K562 (cell line): Measurements from ENCODE around the gene CRKL. TPM values are rescaled to one million over a fixed set of nuclear protein-coding genes. Genes with fewer than 3 reads are reported as not detected.
A peak's percentile ranks its signal among the peaks of the same experiment; 100 is the strongest.
"Not testable (repeated sequence)": the region's sequence is repeated elsewhere in the genome, so short reads cannot be mapped to it uniquely, and the experiment has no call there.

Experiments
- ATAC-seq: fragments of 200-7000 bp; cut with Tn5 transposase; 3 replicates; pipeline ENCODE4 v1.9.1; 2020; ENCODE audit warnings: moderate library complexity
- BruUV-seq: library from RNA; stranded (reverse); fragments of 400-500 nt; replicated peaks from 2 replicates; lab custom pipeline; 2021; lab: Mats Ljungman, UMichigan
- CTCF ChIA-PET: fragments of 300-600 bp; formaldehyde crosslinking; extraction: SDS; loops from one replicate; lab custom pipeline; 2021; ENCODE audit warnings: low intra/inter-chr PET ratio; lab: Yijun Ruan, JAX
- POLR2A ChIA-PET: fragments of 300-600, 350-650 bp; sonication (Branson Sonifier 250); formaldehyde crosslinking; extraction: SDS; loops from one replicate; lab custom pipeline; 2021; ENCODE audit warnings: antibody characterized with exemption, inconsistent platforms; lab: Yijun Ruan, JAX
- DNase-seq, 4 experiments: peaks; one replicate each; pipeline versions ENCODE4 v3.0.0 to v3.0.0-alpha.2; 2011 to 2018; ENCODE audit warnings: low spot score in 3 of 4, mixed read lengths in 3 of 4; ENCODE audit errors: extremely low read depth in 1 of 4
- FAIRE-seq: peaks from 2 replicates; lab custom pipeline; 2011; peaks lifted over from hg19 to GRCh38; lab: Jason Lieb, UNC
- H2AFZ ChIP-seq: 2 replicates; pipeline ENCODE4 v1.6.0; 2011; ENCODE audit warnings: low read depth, low read length, control low read depth, inconsistent platforms
- H3K27ac ChIP-seq: fragments of 200-600 bp; 3 replicates; pipeline ENCODE4 v1.8.0; 2011; ENCODE audit warnings: low read depth, mild to moderate bottlenecking, control low read depth, inconsistent platforms, low read length, moderate library complexity, mixed read lengths; ENCODE audit errors: extremely low read depth
- H3K27me3 ChIP-seq, 2 experiments: fragments of 300-600 bp in 1 of 2; 2 replicates in 1 of 2; 3 replicates in 1 of 2; pipeline versions ENCODE4 v1.6.0 to v1.8.0; 2011; ENCODE audit warnings: inconsistent platforms in 2 of 2, low read length in 2 of 2, mild to moderate bottlenecking in 1 of 2, mixed read lengths in 1 of 2, moderate library complexity in 1 of 2; ENCODE audit not compliant: control insufficient read depth in 2 of 2, insufficient read depth in 2 of 2
- H3K36me3 ChIP-seq: fragments of 300-600 bp; 3 replicates; pipeline ENCODE4 v1.8.0; 2011; ENCODE audit warnings: mild to moderate bottlenecking, low read length, inconsistent platforms; ENCODE audit not compliant: control insufficient read depth, insufficient read depth
- H3K4me1 ChIP-seq, 2 experiments: fragments of 200-600 bp in 1 of 2; replicated peaks in 1 of 2; 2 replicates in 1 of 2; 3 replicates in 1 of 2; pipeline versions ENCODE4 v1.5.1 to v1.8.0; 2011; ENCODE audit warnings: inconsistent platforms in 2 of 2, low read length in 2 of 2, mild to moderate bottlenecking in 1 of 2, mixed read lengths in 1 of 2, moderate library complexity in 1 of 2; ENCODE audit not compliant: control insufficient read depth in 2 of 2, insufficient read depth in 2 of 2
- H3K4me2 ChIP-seq: 2 replicates; pipeline ENCODE4 v1.6.1; 2011; ENCODE audit warnings: low read length, control low read depth, inconsistent platforms, mixed read lengths; ENCODE audit not compliant: insufficient read depth
- H3K4me3 ChIP-seq: fragments of 200-600 bp; sonication (generic), shearing (Covaris generic); 2 replicates; pipeline ENCODE4 v1.5.1; 2016; ENCODE audit warnings: control low read depth, inconsistent platforms
- H3K79me2 ChIP-seq: fragments of 200-600 bp; 3 replicates; pipeline ENCODE4 v1.8.0; 2011; ENCODE audit warnings: low read length, inconsistent platforms; ENCODE audit not compliant: control insufficient read depth, insufficient read depth
- H3K9ac ChIP-seq, 2 experiments: 2 replicates each; pipeline versions ENCODE4 v1.6.0 to v1.6.1; 2011; ENCODE audit warnings: low read depth in 2 of 2, low read length in 2 of 2, control low read depth in 1 of 2, inconsistent platforms in 1 of 2, mild to moderate bottlenecking in 1 of 2, mixed read lengths in 1 of 2; ENCODE audit not compliant: insufficient read depth in 1 of 2
- H3K9me1 ChIP-seq: one replicate; pipeline ENCODE4 v1.6.0; 2011; ENCODE audit warnings: inconsistent platforms, mild to moderate bottlenecking, low read length, moderate library complexity; ENCODE audit not compliant: control insufficient read depth, insufficient read depth
- H3K9me3 ChIP-seq: replicated peaks from 2 replicates; pipeline ENCODE4 v1.5.1; 2011; ENCODE audit warnings: low read depth, low read length, inconsistent platforms; ENCODE audit not compliant: control insufficient read depth, insufficient read depth
- H4K20me1 ChIP-seq: replicated peaks from 2 replicates; pipeline ENCODE4 v1.6.1; 2011; ENCODE audit warnings: low read length, inconsistent platforms, mixed read lengths; ENCODE audit not compliant: control insufficient read depth, insufficient read depth
- CAMTA2 ChIP-seq: fragments of 250-450 bp; sonication (Bioruptor Pico); conservative IDR thresholded peaks from 2 replicates; pipeline ENCODE4 v1.5.1; 2022
- ETV6 ChIP-seq, 3 experiments: fragments of 150-350 bp in 1 of 3; sonication (generic) in 1 of 3; formaldehyde crosslinking in 1 of 3; IDR thresholded peaks; 2 replicates each; pipeline versions ENCODE4 v1.6.1 to v1.8.0; 2014 to 2022; ENCODE audit warnings: borderline replicate concordance in 2 of 3, low read depth in 2 of 3, antibody characterized with exemption in 1 of 3, low read length in 1 of 3, mild to moderate bottlenecking in 1 of 3, missing genetic modification reagents in 1 of 3
- FOXK1 ChIP-seq: sonication (generic); formaldehyde crosslinking; IDR thresholded peaks from 2 replicates; pipeline ENCODE4 v1.8.0; 2022; ENCODE audit warnings: missing genetic modification reagents, mild to moderate bottlenecking, borderline replicate concordance
- FOXP4 ChIP-seq: sonication (generic); formaldehyde crosslinking; IDR thresholded peaks from 2 replicates; pipeline ENCODE4 v1.8.0; 2022; ENCODE audit warnings: mild to moderate bottlenecking, missing genetic modification reagents, borderline replicate concordance
- HDGF ChIP-seq: fragments of 450-650 bp; IDR thresholded peaks from 2 replicates; pipeline ENCODE4 v1.6.1; 2016
- MAFG ChIP-seq: fragments of 450-650 bp; conservative IDR thresholded peaks from 2 replicates; pipeline ENCODE4 v1.6.1; 2016; ENCODE audit warnings: missing genetic modification characterization, missing compliant biosample characterization
- POLR2A ChIP-seq: fragments of 450-650 bp; conservative IDR thresholded peaks from 2 replicates; pipeline ENCODE4 v1.6.1; 2016
- ZNF212 ChIP-seq: fragments of 450-650 bp; formaldehyde crosslinking; IDR thresholded peaks from 2 replicates; pipeline ENCODE4 v1.4.0; 2020; ENCODE audit warnings: mild to moderate bottlenecking
- ZNF277 ChIP-seq: fragments of 250-450 bp; sonication (Bioruptor Pico); IDR thresholded peaks from 2 replicates; pipeline ENCODE4 v1.8.0; 2022; ENCODE audit warnings: inconsistent platforms, mild to moderate bottlenecking, moderate library complexity, borderline replicate concordance
- ZNF316 ChIP-seq: fragments of 450-650 bp; IDR thresholded peaks from 2 replicates; pipeline ENCODE4 v1.6.1; 2016
- ZNF436 ChIP-seq: fragments of 250-450, 450-650 bp; sonication (Bioruptor Pico); formaldehyde crosslinking; IDR thresholded peaks from 2 replicates; pipeline ENCODE4 v1.7.0; 2020; ENCODE audit warnings: mild to moderate bottlenecking
- ZNF507 ChIP-seq: conservative IDR thresholded peaks from 2 replicates; pipeline ENCODE4 v1.6.1; 2017; ENCODE audit warnings: missing genetic modification characterization, missing compliant biosample characterization
- ZNF512 ChIP-seq: IDR thresholded peaks from 2 replicates; pipeline ENCODE4 v1.6.1; 2016; ENCODE audit warnings: missing genetic modification characterization, missing compliant biosample characterization
- ZNF830 ChIP-seq: fragments of 250-450 bp; sonication (Bioruptor Pico); IDR thresholded peaks from 2 replicates; pipeline ENCODE4 v1.5.0; 2021; ENCODE audit warnings: mild to moderate bottlenecking
- WGBS: fragments of 100-300 bp; shearing (Covaris generic); methylation state at CpG from one replicate; pipeline ENCODE4 v1.1.6; 2016; ENCODE audit warnings: low coverage, mixed read lengths; ENCODE audit not compliant: insufficient coverage; ENCODE audit errors: missing lambda C conversion rate; 5-methylcytosine and 5-hydroxymethylcytosine counted together
- in situ Hi-C: fragments of 300-500 bp; cut with MboI; formaldehyde crosslinking; loops from 4 replicates; pipeline ENCODE4 v1.15.0; 2018; ENCODE audit warnings: inconsistent platforms, mixed read lengths
- intact Hi-C: fragments of 100-400 bp; cut with micrococcal nuclease; formaldehyde crosslinking; loops from 2 replicates; pipeline ENCODE4 v1.14.2; 2022
- polyA plus RNA-seq, 8 experiments: library from polyadenylated mRNA; depleted of rRNA in 4 of 8; stranded (reverse) in 5 of 8; unstranded in 3 of 8; fragments of >200 nt; fragmentation: Nextera tagmentation in 2 of 8; fragmentation: Illumina TruSeq in 1 of 8; extraction: Ambion mirVana in 2 of 8; extraction: Trizol in 1 of 8; gene quantifications; 2 replicates each; pipeline versions ENCODE4 v1.2.1 to v1.2.3, GENCODE V29; 2011 to 2014; ENCODE audit warnings: inconsistent platforms in 1 of 8, missing spikeins in 1 of 8
- total RNA-seq, 7 experiments: library from RNA; depleted of rRNA in 6 of 7; stranded (reverse); fragments of >200 nt in 6 of 7; fragmentation: Illumina TruSeq in 2 of 7; extraction: Trizol in 2 of 7; gene quantifications; 2 replicates each; pipeline versions ENCODE4 v1.2.1 to v1.2.3, GENCODE V29; 2011 to 2021; ENCODE audit warnings: low replicate concordance in 1 of 7

The CRKL gene
- total and polyA plus RNA-seq, 9 of the 15 experiments (the other 6 are each of a cell fraction or from before 2014, with no cell fraction given): 100 to 263 (median 124) TPM

- 0 out of 2 replicates have a peak, but pooled peaks have one; percentile 38 for TF ChIP-seq POLR2A
- TF ChIP-seq ZNF830 (CRISPR knock-in tag): 0 out of 2 replicates have a peak, but pooled peaks have one; percentile 52
- 0 out of 2 replicates have a peak, but pooled peaks have one; percentile 18 for TF ChIP-seq ZNF512 (tag)
- 0 out of 2 replicates have a peak, but pooled peaks have one; percentile 40 for TF ChIP-seq HDGF
- 0 out of 2 replicates have a peak, but pooled peaks have one; percentile 66 for TF ChIP-seq CAMTA2 (CRISPR knock-in tag)
- TF ChIP-seq ZNF507 (tag): 0 out of 2 replicates have a peak, but pooled peaks have one; percentile 22
Measured at GRCh38 chr22:20935049-20935448, 17.8 kb downstream of the CRKL start (continued).

GRCh38 chr22:20935780-20936539 lies 18.8 kb downstream of the CRKL start:
- DNase-seq: peak in 1 of 4 experiments; percentile 17
- ATAC-seq; H3K9me3 ChIP-seq; BruUV-seq; H3K9ac ChIP-seq; CTCF ChIA-PET; intact Hi-C loops; FAIRE-seq; H2AFZ ChIP-seq; in situ Hi-C loops; H3K4me2 ChIP-seq; H3K27me3 ChIP-seq; H3K27ac ChIP-seq; H3K4me3 ChIP-seq; TF ChIP-seq ETV6 (IDR thresholded peaks at IDR 0.05; ENCODE audit: borderline replicate concordance in 1 of 2, low read depth in 2 of 2, low read length in 1 of 2): not testable (repeated sequence)
- H3K4me1 ChIP-seq: peaks cover 17 to 32% of the 10 kb centered on the region in 2 experiments
- H3K36me3 ChIP-seq: peaks cover 86% of the 10 kb centered on the region
- peaks cover 33% of the 10 kb centered on the region for H3K9me1 ChIP-seq
- 86% methylated on average over 11 of the region's 11 CpGs for WGBS
- POLR2A ChIA-PET: interaction anchor here (0.6 to 64.4 kb wide), 7 partner anchors 15 to 193 kb away, joined by 3 to 1556 read pairs (median 4); partner anchors contain the start of genes AIFM3, CRKL and LZTR1
- H3K79me2 ChIP-seq: peaks cover 97% of the 10 kb centered on the region
- peaks cover 91% of the 10 kb centered on the region for H4K20me1 ChIP-seq
- TF ChIP-seq FOXK1 (CRISPR knock-in tag): peak; percentile 84; the same call in 1 of the 2 replicates
- peak; percentile 22; the same call in 1 of the 2 replicates for TF ChIP-seq ZNF316
- 0 out of 2 replicates have a peak, but pooled peaks have one; percentile 20 for TF ChIP-seq ZNF212 (CRISPR knock-in tag)
- peak; percentile 87; the same call in 1 of the 2 replicates for TF ChIP-seq FOXP4 (CRISPR knock-in tag)
- peak; percentile 62; the same call in 1 of the 2 replicates for TF ChIP-seq ETV6 (CRISPR knock-in tag; IDR thresholded peaks at IDR 0.05; ENCODE audit: borderline replicate concordance)
- TF ChIP-seq ZNF277 (CRISPR knock-in tag): 0 out of 2 replicates have a peak, but pooled peaks have one; percentile 18
- TF ChIP-seq MAFG (tag): 0 out of 2 replicates have a peak, but pooled peaks have one; percentile 21
- TF ChIP-seq ZNF436 (CRISPR knock-in tag): 0 out of 2 replicates have a peak, but pooled peaks have one; percentile 20
